Measurements from ENCODE around the gene KREMEN1.

Gene KREMEN1

GRCh38 chr22:29134448-29134847, 61.6 kb downstream of the KREMEN1 start:
- DNase-seq = no peak

- DNase-seq = no peak
Measured at GRCh38 chr22:29136782-29137700, 64.2 kb downstream of the KREMEN1 start.

GRCh38 chr22:29138556-29139305, 65.9 kb downstream of the KREMEN1 start:
- DNase-seq = no peak

- no peak for DNase-seq
Measured at GRCh38 chr22:29139965-29140782, 67.3 kb downstream of the KREMEN1 start.

GRCh38 chr22:29141078-29141688, 68.3 kb downstream of the KREMEN1 start:
- peak; percentile 78 for DNase-seq

GRCh38 chr22:29142116-29142515, 69.3 kb downstream of the KREMEN1 start:
- DNase-seq = no peak

GRCh38 chr22:29143941-29144785, 71.3 kb downstream of the KREMEN1 start:
- no peak for DNase-seq

- no peak for DNase-seq
Measured at GRCh38 chr22:29144786-29145160, 71.9 kb downstream of the KREMEN1 start.

- DNase-seq = peak; percentile 55
Measured at GRCh38 chr22:29145321-29146072, 72.7 kb downstream of the KREMEN1 start.

- DNase-seq = no peak
Measured at GRCh38 chr22:29146091-29146560, 73.3 kb downstream of the KREMEN1 start.

GRCh38 chr22:29146771-29147170, 73.9 kb downstream of the KREMEN1 start:
- no peak for DNase-seq

GRCh38 chr22:29147331-29147899, 74.6 kb downstream of the KREMEN1 start:
- DNase-seq = no peak

GRCh38 chr22:29148036-29148435, 75.2 kb downstream of the KREMEN1 start:
- DNase-seq = no peak

- DNase-seq = no peak
Measured at GRCh38 chr22:29148826-29149225, 76.0 kb downstream of the KREMEN1 start.

- no peak for DNase-seq
Measured at GRCh38 chr22:29149841-29150555, 77.2 kb downstream of the KREMEN1 start.

- no peak for DNase-seq
Measured at GRCh38 chr22:29150701-29151100, 77.9 kb downstream of the KREMEN1 start.

GRCh38 chr22:29151316-29151715, 78.5 kb downstream of the KREMEN1 start:
- no peak for DNase-seq

- DNase-seq = peak; percentile 67
Measured at GRCh38 chr22:29152045-29152953, 79.5 kb downstream of the KREMEN1 start.
